OCI-LY3 (cell line): Measurements from ENCODE around the gene ANKRD11.
"Not testable (repeated sequence)": the region's sequence is repeated elsewhere in the genome, so short reads cannot be mapped to it uniquely, and the experiment has no call there.

ENCODE experiments used
- EZH2phosphoT487 ChIP-seq: fragments of 200-600 bp; shearing (Covaris generic); IDR thresholded peaks from 2 replicates; pipeline ENCODE4 v1.6.1; 2018; ENCODE audit warnings: antibody characterized with exemption, mixed run types, low read depth
- TF ChIP-seq, protein P1 (sequence below): fragments of 200-600, 300-600 bp; sonication (generic); IDR thresholded peaks from 2 replicates; pipeline ENCODE4 v1.5.1; 2014; ENCODE audit warnings: antibody characterized with exemption, low read length, low read depth

DNA sequence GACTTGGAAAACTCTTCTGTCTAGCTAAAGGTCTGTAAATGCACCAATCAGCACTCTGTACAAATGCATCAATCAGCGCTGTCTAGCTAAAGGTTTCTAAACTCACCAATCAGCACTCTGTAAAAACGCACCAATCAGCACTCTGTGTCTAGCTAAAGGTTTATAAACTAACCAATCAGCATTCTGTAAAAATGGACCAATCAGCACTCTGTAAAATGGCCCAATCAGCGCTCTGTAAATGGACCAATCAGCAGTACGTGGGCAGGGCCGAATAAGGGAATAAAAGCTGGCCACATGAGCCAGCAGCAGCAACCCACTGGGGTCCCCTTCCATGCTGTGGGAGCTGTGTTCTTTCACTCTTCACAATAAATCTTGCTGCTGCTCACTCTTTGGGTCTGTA, 55.3 kb downstream of the ANKRD11 start:
- TF ChIP-seq, protein P1, sequence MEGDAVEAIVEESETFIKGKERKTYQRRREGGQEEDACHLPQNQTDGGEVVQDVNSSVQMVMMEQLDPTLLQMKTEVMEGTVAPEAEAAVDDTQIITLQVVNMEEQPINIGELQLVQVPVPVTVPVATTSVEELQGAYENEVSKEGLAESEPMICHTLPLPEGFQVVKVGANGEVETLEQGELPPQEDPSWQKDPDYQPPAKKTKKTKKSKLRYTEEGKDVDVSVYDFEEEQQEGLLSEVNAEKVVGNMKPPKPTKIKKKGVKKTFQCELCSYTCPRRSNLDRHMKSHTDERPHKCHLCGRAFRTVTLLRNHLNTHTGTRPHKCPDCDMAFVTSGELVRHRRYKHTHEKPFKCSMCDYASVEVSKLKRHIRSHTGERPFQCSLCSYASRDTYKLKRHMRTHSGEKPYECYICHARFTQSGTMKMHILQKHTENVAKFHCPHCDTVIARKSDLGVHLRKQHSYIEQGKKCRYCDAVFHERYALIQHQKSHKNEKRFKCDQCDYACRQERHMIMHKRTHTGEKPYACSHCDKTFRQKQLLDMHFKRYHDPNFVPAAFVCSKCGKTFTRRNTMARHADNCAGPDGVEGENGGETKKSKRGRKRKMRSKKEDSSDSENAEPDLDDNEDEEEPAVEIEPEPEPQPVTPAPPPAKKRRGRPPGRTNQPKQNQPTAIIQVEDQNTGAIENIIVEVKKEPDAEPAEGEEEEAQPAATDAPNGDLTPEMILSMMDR: not testable (repeated sequence)
- not testable (repeated sequence) for TF ChIP-seq EZH2phosphoT487
